Type B pancreatic cell (in vitro differentiated cells): ENCODE measurements around the gene CLDN20. TPM values are rescaled to one million over a fixed set of nuclear protein-coding genes. Genes with fewer than 3 reads are reported as not detected.

Experiments
- DNase-seq: peaks from one replicate; pipeline ENCODE4 v3.0.0; 2021; ENCODE audit warnings: mixed read lengths; ENCODE audit not compliant: unreplicated experiment; ENCODE audit errors: extremely low spot score
- H3K27ac Mint-ChIP-seq: 2 replicates; pipeline ENCODE4 v1.8.0; 2021; ENCODE audit warnings: mild to moderate bottlenecking, mixed read lengths
- H3K27me3 Mint-ChIP-seq: 2 replicates; pipeline ENCODE4 v1.8.0; 2021; ENCODE audit warnings: mixed read lengths
- H3K36me3 Mint-ChIP-seq: 2 replicates; pipeline ENCODE4 v1.8.0; 2021; ENCODE audit warnings: mixed read lengths
- H3K4me1 Mint-ChIP-seq: one replicate; pipeline ENCODE4 v1.8.0; 2021; ENCODE audit warnings: mixed read lengths; ENCODE audit not compliant: unreplicated experiment
- H3K4me3 Mint-ChIP-seq: 2 replicates; pipeline ENCODE4 v1.8.0; 2021; ENCODE audit warnings: mild to moderate bottlenecking, mixed read lengths
- H3K9me3 Mint-ChIP-seq: 2 replicates; pipeline ENCODE4 v1.8.0; 2021; ENCODE audit warnings: mixed read lengths
- CTCF ChIP-seq: fragments of 200-600 bp; sonication (generic); conservative IDR thresholded peaks from 2 replicates; pipeline ENCODE4 v1.5.0; 2021; ENCODE audit warnings: antibody characterized with exemption, mild to moderate bottlenecking
- total RNA-seq: library from RNA; stranded (reverse); gene quantifications from 2 replicates; pipeline ENCODE4 v1.2.1, GENCODE V29; 2021; ENCODE audit warnings: low replicate concordance

CLDN20 gene
- total RNA-seq, 1 donor from 2014 or later, result not detected

GRCh38 chr6:155259897-155260296 is 3.9 kb upstream of the CLDN20 start:
- Mint-ChIP-seq H3K4me1 (peaks cover 9% of the 10 kb centered on the region), H3K9me3 (no peaks in the 10 kb centered on the region), H3K4me3 (no peak overlapping the region), H3K27ac (no peak overlapping the region), H3K27me3 (no peaks in the 10 kb centered on the region), H3K36me3 (peaks cover 29% of the 10 kb centered on the region)
- TF ChIP-seq CTCF, result no peak
- no peak for DNase-seq

GRCh38 chr6:155260686-155261085 is 3.1 kb upstream of the CLDN20 start:
- Mint-ChIP-seq H3K27me3 (no peaks in the 10 kb centered on the region), H3K36me3 (peaks cover 29% of the 10 kb centered on the region), H3K9me3 (no peaks in the 10 kb centered on the region), H3K4me1 (peaks cover 9% of the 10 kb centered on the region), H3K27ac (no peak overlapping the region), H3K4me3 (no peak overlapping the region)
- no peak for DNase-seq
- no peak for TF ChIP-seq CTCF

- Mint-ChIP-seq H3K9me3 (no peaks in the 10 kb centered on the region), H3K27me3 (no peaks in the 10 kb centered on the region), H3K4me3 (no peak overlapping the region), H3K36me3 (peaks cover 33% of the 10 kb centered on the region), H3K4me1 (peaks cover 9% of the 10 kb centered on the region), H3K27ac (no peak overlapping the region)
- peak; percentile 43 for TF ChIP-seq CTCF
- DNase-seq, result no peak
Observed at GRCh38 chr6:155261111-155261900, 2.5 kb upstream of the CLDN20 start.

GRCh38 chr6:155262655-155263054 is 1.2 kb upstream of the CLDN20 start:
- DNase-seq, result no peak
- no peaks in the 10 kb centered on the region for H3K9me3 Mint-ChIP-seq
- peak overlapping the region; percentile 1 for H3K27ac Mint-ChIP-seq
- TF ChIP-seq CTCF, result no peak
- peaks cover 37% of the 10 kb centered on the region for H3K36me3 Mint-ChIP-seq
- H3K4me1 Mint-ChIP-seq, result peaks cover 9% of the 10 kb centered on the region
- H3K27me3 Mint-ChIP-seq, result no peaks in the 10 kb centered on the region
- H3K4me3 Mint-ChIP-seq, result no peak overlapping the region

- H3K4me3 Mint-ChIP-seq, result no peak overlapping the region
- no peaks in the 10 kb centered on the region for H3K27me3 Mint-ChIP-seq
- no peak for TF ChIP-seq CTCF
- H3K36me3 Mint-ChIP-seq, result peaks cover 39% of the 10 kb centered on the region
- DNase-seq, result no peak
- no peak overlapping the region for H3K27ac Mint-ChIP-seq
- H3K9me3 Mint-ChIP-seq, result no peaks in the 10 kb centered on the region
- peaks cover 15% of the 10 kb centered on the region for H3K4me1 Mint-ChIP-seq
Observed at GRCh38 chr6:155264693-155265320, 994 bp downstream of the CLDN20 start.
